GM12892 (cell line): Measurements from ENCODE around the gene AGK.

Experiments
- POLR2A ChIP-seq: IDR thresholded peaks from 2 replicates; pipeline ENCODE4 v1.6.1; 2011; ENCODE audit warnings: low read depth, low read length, control low read depth
- POLR2AphosphoS5 ChIP-seq: IDR thresholded peaks from 2 replicates; pipeline ENCODE4 v1.6.1; 2011; ENCODE audit warnings: low read depth, low read length, control low read depth
- TAF1 ChIP-seq: IDR thresholded peaks from 2 replicates; pipeline ENCODE4 v1.6.1; 2011; ENCODE audit warnings: low read depth, mild to moderate bottlenecking, control low read depth, low read length, borderline replicate concordance

DNA sequence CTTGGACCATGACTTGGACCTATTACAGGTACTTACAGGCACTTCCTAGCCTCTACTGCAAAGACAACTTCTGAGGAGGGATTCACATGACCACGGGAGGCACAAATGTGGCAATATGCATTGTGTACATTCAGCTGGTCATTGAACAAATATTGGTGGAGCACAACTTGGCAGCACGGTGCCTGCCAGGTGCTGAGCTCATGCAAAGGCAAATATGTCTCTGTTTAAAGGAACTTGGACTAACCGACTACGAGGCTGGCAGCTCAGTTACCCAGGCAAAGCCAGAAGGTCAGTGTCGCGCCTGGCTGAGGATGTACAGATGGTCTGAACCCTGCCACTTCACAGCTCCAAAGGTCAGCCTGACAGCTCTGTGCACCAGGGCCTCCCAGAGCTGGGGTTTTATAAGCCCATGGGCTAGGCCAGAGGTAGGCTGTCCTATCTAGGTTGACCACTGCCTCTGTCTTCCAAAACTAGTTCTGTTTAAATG lies 144.6 kb downstream of the AGK start:
- TF ChIP-seq POLR2A: no peak
- TF ChIP-seq POLR2AphosphoS5: no peak
- TF ChIP-seq TAF1: no peak
